HUDEP-2 (cell line): ENCODE measurements around the gene TTLL3.

Experiments used
- DNase-seq, 76 experiments: peaks; one replicate each; lab custom pipeline; 2025; ENCODE audit not compliant: unreplicated experiment in 76 of 76; lab: John Stamatoyannopoulos, UW

TTLL3 gene

DNA sequence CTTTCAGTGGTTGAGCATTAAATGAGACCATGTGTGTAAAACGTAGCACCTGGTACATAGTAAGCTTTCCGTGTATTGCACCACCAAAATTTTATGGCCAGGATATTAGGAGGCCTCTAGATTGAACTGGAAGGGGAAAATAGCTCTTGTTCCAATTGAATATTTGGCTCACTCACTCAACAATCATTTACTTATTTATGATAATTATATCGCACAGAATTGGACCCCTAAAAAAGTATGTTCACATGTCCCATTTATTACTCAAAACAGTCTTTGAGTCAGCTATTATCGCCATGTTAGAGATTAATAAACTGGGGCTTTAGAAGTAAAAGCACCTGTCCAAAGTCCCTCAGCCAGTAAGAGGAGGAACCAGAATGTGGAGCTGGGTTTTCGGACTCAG is 5.1 kb upstream of the TTLL3 start:
- DNase-seq: no peak

- DNase-seq: no peak
Observed at GRCh38 chr3:9806137-9806536, 3.9 kb upstream of the TTLL3 start.

DNA sequence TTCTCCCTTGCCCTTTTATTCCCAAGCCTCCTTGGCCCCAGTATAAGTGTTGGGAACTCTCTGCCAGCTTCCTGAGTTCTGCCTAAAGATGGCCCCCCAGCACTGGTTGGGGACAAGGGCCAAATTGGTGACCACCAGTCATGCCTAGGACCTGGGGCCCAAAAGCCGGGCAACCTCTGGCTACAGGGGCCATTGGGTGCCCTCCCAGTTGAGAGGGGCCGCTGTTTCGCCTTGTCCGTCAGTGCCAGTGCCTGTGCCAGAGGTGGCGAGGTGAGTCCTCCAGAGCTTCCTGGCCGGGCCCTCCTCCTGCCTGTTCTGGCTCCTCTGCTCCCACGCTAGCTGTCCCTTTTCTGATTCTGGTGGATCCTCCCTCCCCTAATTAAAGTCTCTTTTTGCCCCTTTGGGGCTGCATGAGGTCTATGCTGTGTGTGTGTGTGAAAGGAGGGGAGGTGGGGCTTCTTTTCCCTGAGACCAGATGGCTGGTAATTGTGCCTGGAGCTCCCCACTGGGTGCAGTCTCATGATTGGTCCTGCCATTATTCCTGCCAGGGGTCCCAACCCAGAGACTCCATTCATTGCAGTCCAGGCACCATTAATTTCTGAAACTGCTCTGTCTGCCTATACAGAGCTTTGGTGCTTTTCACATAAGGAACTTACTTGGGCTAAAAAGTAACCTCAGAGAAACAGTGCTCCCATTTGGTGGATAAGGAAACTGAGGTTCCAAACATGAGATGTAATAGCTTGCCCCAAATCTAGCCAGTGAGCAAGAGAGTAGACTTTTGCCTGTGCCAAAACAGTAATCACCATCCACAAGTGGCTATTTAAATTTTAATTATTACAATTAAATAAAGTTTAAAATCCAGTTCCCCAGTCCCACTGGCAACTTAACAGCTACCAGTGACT is 3.1 kb upstream of the TTLL3 start:
- no peak for DNase-seq

DNA sequence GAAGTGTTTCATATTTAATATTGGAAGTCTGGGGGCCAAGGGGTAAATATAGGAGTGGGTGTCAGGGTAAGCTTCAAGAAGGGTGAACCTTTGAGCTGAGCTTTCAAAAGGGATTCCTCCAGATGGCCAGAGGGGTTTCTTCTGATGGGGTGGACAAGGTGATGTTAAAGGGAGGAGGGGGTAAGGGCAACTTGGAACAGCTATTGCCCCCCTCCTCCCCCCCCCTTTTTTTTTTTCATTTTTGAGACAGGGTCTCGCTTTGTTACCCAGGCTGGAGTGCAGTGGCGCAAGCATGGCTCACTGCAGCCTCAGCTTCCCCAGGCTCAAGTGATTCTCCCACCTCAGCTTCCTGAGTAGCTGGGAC is 2.1 kb upstream of the TTLL3 start:
- no peak for DNase-seq

DNA sequence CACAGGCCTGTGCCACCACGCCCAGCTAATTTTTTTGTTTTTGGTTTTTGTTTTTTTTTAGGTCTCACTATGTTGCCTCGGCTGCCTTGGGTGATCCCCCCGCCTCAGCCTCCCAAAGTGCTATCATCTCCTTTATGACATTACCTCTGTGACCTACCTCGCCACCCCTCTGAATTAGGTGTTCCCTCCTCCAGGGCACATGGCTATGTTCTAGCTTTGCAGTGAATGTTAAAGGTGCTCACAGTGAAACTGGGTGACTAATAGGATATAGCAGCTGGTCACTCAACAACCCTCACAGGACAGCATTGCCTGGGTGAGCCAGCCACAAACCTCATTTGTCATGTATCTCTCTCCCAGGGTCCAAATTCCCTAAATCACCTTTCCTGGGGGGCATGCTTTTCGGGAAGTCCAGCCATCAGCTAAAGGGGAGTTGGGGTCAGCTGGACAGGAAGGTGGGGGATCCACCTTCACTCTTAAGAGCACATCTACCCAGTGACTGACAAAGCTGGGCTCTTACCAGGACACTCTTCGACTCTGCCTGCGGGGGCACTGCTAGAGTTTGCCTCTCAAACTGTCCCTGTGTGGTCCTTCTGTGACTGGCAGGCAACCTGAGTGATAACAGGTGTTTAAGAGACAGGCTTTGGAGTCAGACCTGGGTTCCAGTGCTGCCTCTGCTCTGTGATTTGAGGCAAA is 1.6 kb upstream of the TTLL3 start:
- DNase-seq: peak in 60 of 76 experiments; percentile 7 to 67 (median 35)

DNA sequence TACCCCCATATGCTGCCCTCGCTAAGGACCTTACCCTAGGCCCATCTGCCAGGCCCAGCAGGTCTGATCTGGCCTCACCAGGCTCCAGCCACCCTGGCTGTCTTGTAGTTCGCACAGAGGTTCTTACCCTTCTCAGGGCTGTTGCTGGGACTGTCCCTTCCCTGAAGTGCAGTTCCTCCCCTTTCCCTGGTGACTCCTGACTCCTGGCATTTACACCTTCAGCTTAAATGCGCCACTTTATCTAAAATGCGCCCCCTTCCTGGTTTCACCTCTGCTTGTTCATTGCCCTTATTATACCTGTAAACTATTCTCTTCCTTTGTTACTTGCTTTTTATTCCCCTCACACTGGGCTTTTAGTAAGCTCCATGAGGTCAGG is 835 bp upstream of the TTLL3 start:
- peak in 1 of 76 experiments; percentile 12 for DNase-seq

DNA sequence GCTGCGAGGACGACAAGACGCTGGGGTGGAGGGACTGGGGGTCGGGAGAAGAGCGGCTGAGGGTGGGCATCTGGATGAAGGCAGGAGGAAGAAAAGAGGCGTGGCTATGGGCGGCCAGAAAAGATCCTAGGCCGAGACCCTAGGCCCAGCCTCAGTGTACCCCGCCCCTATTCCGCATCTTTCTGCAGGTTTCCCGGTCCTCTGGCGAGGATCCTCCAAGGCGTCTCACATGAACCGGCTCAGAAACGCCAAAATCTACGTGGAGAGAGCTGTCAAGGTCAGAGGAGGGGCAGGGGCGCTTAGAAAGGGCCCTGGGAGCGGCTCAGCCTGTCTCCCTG is 340 bp downstream of the TTLL3 start:
- DNase-seq: no peak

GRCh38 chr3:9810846-9811245 is 784 bp downstream of the TTLL3 start:
- DNase-seq: no peak

DNA sequence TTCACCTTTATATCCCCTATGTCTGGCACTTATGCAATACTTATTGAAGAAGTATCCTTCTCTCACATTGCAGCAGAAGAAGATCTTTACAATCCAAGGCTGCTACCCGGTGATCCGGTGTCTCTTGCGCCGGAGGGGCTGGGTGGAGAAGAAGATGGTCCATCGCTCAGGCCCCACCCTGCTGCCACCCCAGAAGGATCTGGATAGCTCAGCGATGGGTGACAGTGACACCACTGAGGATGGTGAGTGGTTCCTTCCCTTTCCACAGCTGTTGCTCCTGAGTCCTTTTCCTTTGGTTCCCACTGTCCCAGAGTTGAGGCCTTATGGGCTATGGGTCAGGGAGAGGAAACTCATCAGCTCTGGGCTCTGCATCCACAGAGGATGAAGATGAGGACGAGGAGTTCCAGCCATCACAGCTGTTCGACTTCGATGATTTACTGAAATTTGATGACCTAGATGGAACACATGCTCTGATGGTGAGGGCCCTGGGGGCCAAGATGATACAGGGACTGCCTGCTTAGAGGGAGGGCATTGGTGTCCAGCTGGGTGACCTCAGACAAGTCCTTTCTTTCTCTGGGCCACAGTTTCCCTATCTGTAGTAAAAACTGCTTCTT is 2.9 kb downstream of the TTLL3 start:
- DNase-seq: no peak

- no peak for DNase-seq
Observed at GRCh38 chr3:9815986-9816385, 5.9 kb downstream of the TTLL3 start.

GRCh38 chr3:9817436-9817835 is 7.4 kb downstream of the TTLL3 start:
- DNase-seq: no peak

GRCh38 chr3:9818666-9819335 is 8.7 kb downstream of the TTLL3 start:
- DNase-seq: no peak

DNA sequence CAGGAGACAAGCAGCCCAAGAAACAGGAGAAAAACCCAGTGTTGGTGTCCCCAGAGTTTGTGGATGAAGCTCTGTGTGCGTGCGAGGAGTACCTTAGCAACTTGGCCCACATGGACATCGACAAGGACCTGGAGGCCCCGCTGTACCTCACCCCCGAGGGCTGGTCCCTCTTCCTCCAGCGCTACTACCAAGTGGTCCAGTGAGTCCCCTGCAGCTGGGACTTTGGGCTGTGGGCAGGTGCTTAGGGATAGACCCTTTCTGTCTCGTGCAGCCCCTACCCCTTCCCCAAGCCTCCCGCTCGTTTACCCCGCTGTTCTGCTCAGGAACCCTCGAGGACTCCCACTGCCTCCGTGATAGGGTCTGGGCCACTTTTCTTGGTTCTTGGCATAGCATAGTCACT is 10.5 kb downstream of the TTLL3 start:
- DNase-seq: no peak

GRCh38 chr3:9820946-9821345 is 10.9 kb downstream of the TTLL3 start:
- peak in 5 of 76 experiments; percentile 1 to 17 (median 4) for DNase-seq

DNA sequence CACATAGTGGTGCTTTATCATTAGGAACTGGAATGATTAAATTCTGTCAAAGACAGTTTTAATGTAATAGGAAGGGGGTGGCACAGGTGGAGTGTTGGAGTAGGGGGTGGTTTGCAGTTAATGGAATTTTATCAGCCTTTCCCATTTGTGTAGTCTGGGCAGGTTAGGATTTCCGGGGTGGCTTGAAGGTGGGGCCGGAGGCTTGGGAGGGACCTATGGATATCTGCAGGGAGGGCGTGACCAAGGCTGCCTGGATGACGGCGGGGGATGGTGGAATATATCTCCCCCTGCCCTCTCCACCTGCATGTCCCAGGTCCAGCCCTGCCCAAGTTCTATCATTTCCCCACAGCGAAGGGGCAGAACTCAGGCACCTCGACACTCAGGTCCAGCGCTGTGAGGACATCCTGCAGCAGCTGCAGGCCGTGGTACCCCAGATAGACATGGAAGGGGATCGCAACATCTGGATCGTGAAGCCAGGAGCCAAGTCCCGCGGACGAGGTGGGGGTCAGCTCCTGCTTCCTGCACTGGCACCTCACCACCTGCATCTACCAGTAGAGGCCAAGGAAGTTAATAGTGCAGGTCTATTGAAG is 15.5 kb downstream of the TTLL3 start:
- DNase-seq: no peak

DNA sequence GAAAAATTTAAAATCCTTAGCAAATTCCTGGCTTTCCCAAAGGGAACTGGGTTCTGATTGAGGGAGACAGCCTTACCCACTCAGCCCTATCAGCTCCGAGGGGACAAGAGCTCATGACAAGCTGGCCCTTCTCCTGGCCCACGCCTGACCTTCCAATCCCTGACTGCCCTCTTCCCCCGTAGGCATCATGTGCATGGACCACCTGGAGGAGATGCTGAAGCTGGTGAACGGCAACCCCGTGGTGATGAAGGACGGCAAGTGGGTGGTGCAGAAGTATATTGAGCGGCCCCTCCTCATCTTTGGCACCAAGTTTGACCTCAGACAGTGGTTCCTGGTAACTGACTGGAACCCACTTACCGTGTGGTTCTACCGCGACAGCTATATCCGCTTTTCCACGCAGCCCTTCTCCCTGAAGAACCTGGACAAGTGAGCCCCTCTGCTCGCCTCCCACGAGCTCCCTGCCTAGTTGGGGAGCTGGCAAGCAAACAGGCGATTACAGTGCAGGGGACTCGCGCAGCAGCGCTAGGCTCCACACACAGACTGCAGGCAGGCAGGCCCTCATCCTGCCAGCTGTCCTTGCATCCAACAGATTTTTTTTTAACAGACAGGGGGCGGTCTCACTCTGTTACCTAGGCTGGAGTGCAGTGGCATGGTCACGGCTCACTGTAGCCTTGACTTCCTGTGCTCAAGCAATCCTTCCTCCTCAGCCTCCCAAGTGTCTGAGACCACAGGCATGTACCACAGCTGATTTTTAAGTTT is 16.9 kb downstream of the TTLL3 start:
- DNase-seq: peak in 28 of 76 experiments; percentile 4 to 46 (median 14)

- no peak for DNase-seq
Observed at GRCh38 chr3:9828801-9829755, 19.0 kb downstream of the TTLL3 start.

- no peak for DNase-seq
Observed at GRCh38 chr3:9831253-9831652, 21.2 kb downstream of the TTLL3 start.

DNA sequence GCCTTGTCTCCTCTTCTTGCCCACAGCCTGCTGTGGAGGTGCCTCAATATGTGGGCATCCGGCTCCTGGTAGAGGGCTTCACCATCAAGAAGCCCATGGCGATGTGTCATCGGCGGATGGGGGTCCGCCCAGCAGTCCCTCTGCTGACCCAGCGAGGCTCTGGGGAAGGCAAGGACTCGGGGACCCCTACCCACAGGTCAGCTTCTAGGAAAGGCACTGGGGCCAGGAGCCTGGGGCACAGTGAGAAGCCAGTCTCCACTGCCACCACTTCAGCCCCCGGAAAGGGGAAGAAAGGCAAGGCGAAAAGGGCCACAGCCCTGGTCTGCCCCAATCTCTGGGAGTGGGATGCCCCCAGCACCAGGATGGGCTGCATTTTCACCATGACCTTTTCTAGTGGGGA is 23.0 kb downstream of the TTLL3 start:
- DNase-seq: no peak
